Measurements from ENCODE around the gene PSMD9.

DNA sequence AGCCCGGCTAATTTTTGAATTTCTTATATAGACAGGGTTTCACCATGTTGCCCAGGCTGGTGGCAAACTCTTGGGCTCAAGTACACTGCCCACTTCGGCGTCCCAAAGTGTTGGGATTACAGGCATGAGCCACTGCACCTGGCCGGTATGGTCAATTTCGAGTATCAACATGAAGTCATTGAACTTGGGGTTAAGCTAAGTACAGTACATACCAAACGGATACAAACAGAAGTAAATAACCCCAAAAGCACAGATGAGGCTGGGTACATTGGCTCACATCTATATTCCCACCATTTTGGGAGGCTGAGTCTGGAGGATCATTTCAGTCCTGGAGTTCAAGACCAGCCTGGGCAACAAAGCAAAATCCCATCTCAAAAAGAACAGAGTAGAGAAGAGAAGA is 13.0 kb upstream of the PSMD9 start:
- TF ChIP-seq, protein P1, sequence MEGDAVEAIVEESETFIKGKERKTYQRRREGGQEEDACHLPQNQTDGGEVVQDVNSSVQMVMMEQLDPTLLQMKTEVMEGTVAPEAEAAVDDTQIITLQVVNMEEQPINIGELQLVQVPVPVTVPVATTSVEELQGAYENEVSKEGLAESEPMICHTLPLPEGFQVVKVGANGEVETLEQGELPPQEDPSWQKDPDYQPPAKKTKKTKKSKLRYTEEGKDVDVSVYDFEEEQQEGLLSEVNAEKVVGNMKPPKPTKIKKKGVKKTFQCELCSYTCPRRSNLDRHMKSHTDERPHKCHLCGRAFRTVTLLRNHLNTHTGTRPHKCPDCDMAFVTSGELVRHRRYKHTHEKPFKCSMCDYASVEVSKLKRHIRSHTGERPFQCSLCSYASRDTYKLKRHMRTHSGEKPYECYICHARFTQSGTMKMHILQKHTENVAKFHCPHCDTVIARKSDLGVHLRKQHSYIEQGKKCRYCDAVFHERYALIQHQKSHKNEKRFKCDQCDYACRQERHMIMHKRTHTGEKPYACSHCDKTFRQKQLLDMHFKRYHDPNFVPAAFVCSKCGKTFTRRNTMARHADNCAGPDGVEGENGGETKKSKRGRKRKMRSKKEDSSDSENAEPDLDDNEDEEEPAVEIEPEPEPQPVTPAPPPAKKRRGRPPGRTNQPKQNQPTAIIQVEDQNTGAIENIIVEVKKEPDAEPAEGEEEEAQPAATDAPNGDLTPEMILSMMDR (IDR thresholded peaks at IDR 0.05) = no peak
- TF ChIP-seq POLR2AphosphoS5 (IDR thresholded peaks at IDR 0.05; ENCODE audit: insufficient read depth in 1 of 2, low read depth in 1 of 2) = no peak
- no peak for TF ChIP-seq POLR2A (IDR thresholded peaks at IDR 0.05)

Data from vagina (tissue), 2 donors.